HEK293 (cell line): ENCODE results near the gene ECSIT.

Source experiments
- SP7 ChIP-seq: fragments of 450-650 bp; formaldehyde crosslinking; IDR thresholded peaks from 2 replicates; pipeline ENCODE4 v1.5.1; 2016; ENCODE audit warnings: missing biosample characterization, missing genetic modification characterization
- TCF7L2 ChIP-seq: IDR thresholded peaks from 2 replicates; pipeline ENCODE4 v1.6.1; 2011; ENCODE audit warnings: low read depth, mild to moderate bottlenecking, inconsistent platforms, low read length, moderate library complexity, borderline replicate concordance
- YY1 ChIP-seq: fragments of 450-650 bp; formaldehyde crosslinking; IDR thresholded peaks from 2 replicates; pipeline ENCODE4 v1.5.1; 2018; ENCODE audit warnings: missing biosample characterization, missing genetic modification characterization
- ZFP41 ChIP-seq: fragments of 450-650 bp; formaldehyde crosslinking; IDR thresholded peaks from 2 replicates; pipeline ENCODE4 v1.5.1; 2016; ENCODE audit warnings: missing biosample characterization, missing genetic modification characterization, borderline replicate concordance
- ZNF121 ChIP-seq: fragments of 450-650 bp; formaldehyde crosslinking; IDR thresholded peaks from 2 replicates; pipeline ENCODE4 v1.5.1; 2016; ENCODE audit warnings: missing biosample characterization, missing genetic modification characterization
- ZNF24 ChIP-seq: fragments of 450-650 bp; formaldehyde crosslinking; IDR thresholded peaks from 2 replicates; pipeline ENCODE4 v1.5.1; 2016; ENCODE audit warnings: missing biosample characterization, missing genetic modification characterization
- ZNF274 ChIP-seq, 2 experiments: fragments of 200-500 bp in 1 of 2; fragments of 450-650 bp in 1 of 2; sonication (Bioruptor generic) in 1 of 2; formaldehyde crosslinking in 1 of 2; IDR thresholded peaks; 2 replicates each; pipeline versions ENCODE4 v1.5.1 to v1.6.1; 2014 to 2016; ENCODE audit warnings: borderline replicate concordance in 1 of 2, inconsistent platforms in 1 of 2, low read length in 1 of 2, missing biosample characterization in 1 of 2, missing genetic modification characterization in 1 of 2
- ZNF394 ChIP-seq: fragments of 450-650 bp; formaldehyde crosslinking; IDR thresholded peaks from 2 replicates; pipeline ENCODE4 v1.5.1; 2016; ENCODE audit warnings: missing biosample characterization, missing genetic modification characterization, mild to moderate bottlenecking, moderate library complexity, borderline replicate concordance
- ZNF621 ChIP-seq: fragments of 450-650 bp; formaldehyde crosslinking; IDR thresholded peaks from 2 replicates; pipeline ENCODE4 v1.5.1; 2017; ENCODE audit warnings: missing biosample characterization, missing genetic modification characterization
- TF ChIP-seq, protein P1 (sequence below): fragments of 450-650 bp; formaldehyde crosslinking; IDR thresholded peaks from 2 replicates; pipeline ENCODE4 v1.5.1; 2016; ENCODE audit warnings: missing biosample characterization, missing genetic modification characterization
- TF ChIP-seq, protein P2 (sequence below): fragments of 450-650 bp; formaldehyde crosslinking; IDR thresholded peaks from 2 replicates; pipeline ENCODE4 v1.5.1; 2017; ENCODE audit warnings: missing biosample characterization, mild to moderate bottlenecking, missing genetic modification characterization, moderate library complexity
- TF ChIP-seq, protein P3 (sequence below): fragments of 450-650 bp; formaldehyde crosslinking; IDR thresholded peaks from 2 replicates; pipeline ENCODE4 v1.5.1; 2017; ENCODE audit warnings: missing biosample characterization, missing genetic modification characterization
- TF ChIP-seq, protein P4 (sequence below): fragments of 450-650 bp; formaldehyde crosslinking; IDR thresholded peaks from 2 replicates; pipeline ENCODE4 v1.5.1; 2016; ENCODE audit warnings: missing biosample characterization, missing genetic modification characterization

DNA sequence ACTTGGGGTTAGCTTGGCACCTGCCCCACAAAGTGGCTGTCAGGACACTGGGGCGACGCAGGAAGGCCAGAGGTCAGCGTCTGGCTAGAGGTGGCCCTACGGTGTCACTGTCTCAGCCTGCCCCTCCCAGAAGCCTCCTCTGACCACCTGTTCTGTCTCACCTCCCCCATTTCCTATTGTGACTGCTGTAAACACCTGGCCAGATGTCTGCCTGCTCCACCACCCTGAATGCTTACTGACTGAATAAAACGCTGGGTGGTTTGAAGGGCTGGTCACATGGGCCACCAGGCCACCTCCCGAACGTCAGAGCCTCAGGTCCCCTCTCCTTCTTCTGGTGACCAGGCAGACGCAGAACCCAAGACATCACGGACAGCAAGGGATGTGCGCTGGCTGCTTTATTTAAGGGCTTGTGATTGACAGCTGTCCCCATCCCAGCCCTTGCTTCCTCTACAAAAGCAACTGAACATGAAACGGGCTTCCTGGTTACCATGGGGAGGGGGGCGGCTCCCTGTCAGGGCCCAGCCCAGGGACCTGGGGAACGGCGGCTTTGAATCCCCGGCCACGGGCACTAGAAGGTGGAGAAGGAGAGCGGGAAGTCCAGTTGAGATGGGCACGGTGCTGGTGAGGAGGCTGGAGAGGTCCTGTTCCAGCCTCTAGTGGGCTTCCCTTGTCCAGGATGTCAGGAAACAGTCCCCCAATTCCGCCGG lies 23.9 kb upstream of the ECSIT start:
- TF ChIP-seq TCF7L2 (no peak), ZNF274 (IDR thresholded peaks at IDR 0.05; ENCODE audit: low read length) (no peak), ZNF274 (tag by site-specific recombination; IDR thresholded peaks at IDR 0.05; ENCODE audit: borderline replicate concordance) (no peak), ZNF621 (no peak), ZNF121 (tag by site-specific recombination) (no peak), ZNF394 (no peak), SP7 (tag by site-specific recombination) (no peak), ZFP41 (no peak), ZNF24 (tag by site-specific recombination) (no peak), YY1 (no peak)
- TF ChIP-seq, protein P1, sequence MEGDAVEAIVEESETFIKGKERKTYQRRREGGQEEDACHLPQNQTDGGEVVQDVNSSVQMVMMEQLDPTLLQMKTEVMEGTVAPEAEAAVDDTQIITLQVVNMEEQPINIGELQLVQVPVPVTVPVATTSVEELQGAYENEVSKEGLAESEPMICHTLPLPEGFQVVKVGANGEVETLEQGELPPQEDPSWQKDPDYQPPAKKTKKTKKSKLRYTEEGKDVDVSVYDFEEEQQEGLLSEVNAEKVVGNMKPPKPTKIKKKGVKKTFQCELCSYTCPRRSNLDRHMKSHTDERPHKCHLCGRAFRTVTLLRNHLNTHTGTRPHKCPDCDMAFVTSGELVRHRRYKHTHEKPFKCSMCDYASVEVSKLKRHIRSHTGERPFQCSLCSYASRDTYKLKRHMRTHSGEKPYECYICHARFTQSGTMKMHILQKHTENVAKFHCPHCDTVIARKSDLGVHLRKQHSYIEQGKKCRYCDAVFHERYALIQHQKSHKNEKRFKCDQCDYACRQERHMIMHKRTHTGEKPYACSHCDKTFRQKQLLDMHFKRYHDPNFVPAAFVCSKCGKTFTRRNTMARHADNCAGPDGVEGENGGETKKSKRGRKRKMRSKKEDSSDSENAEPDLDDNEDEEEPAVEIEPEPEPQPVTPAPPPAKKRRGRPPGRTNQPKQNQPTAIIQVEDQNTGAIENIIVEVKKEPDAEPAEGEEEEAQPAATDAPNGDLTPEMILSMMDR (tag by site-specific recombination) = no peak
- TF ChIP-seq, protein P2, sequence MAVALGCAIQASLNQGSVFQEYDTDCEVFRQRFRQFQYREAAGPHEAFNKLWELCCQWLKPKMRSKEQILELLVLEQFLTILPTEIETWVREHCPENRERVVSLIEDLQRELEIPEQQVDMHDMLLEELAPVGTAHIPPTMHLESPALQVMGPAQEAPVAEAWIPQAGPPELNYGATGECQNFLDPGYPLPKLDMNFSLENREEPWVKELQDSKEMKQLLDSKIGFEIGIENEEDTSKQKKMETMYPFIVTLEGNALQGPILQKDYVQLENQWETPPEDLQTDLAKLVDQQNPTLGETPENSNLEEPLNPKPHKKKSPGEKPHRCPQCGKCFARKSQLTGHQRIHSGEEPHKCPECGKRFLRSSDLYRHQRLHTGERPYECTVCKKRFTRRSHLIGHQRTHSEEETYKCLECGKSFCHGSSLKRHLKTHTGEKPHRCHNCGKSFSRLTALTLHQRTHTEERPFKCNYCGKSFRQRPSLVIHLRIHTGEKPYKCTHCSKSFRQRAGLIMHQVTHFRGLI (tag by site-specific recombination) = no peak
- TF ChIP-seq, protein P3, sequence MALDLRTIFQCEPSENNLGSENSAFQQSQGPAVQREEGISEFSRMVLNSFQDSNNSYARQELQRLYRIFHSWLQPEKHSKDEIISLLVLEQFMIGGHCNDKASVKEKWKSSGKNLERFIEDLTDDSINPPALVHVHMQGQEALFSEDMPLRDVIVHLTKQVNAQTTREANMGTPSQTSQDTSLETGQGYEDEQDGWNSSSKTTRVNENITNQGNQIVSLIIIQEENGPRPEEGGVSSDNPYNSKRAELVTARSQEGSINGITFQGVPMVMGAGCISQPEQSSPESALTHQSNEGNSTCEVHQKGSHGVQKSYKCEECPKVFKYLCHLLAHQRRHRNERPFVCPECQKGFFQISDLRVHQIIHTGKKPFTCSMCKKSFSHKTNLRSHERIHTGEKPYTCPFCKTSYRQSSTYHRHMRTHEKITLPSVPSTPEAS (tag by site-specific recombination) = no peak
- TF ChIP-seq, protein P4, sequence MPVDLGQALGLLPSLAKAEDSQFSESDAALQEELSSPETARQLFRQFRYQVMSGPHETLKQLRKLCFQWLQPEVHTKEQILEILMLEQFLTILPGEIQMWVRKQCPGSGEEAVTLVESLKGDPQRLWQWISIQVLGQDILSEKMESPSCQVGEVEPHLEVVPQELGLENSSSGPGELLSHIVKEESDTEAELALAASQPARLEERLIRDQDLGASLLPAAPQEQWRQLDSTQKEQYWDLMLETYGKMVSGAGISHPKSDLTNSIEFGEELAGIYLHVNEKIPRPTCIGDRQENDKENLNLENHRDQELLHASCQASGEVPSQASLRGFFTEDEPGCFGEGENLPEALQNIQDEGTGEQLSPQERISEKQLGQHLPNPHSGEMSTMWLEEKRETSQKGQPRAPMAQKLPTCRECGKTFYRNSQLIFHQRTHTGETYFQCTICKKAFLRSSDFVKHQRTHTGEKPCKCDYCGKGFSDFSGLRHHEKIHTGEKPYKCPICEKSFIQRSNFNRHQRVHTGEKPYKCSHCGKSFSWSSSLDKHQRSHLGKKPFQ (tag by site-specific recombination) = no peak
